Stimulated activated effector memory CD8-positive, alpha-beta T cell treated with anti-CD3 and anti-CD28 coated beads, Interleukin-12 subunit alpha, Interleukin-12 subunit beta, amount 100 ng/mL, for 72 hours (primary cell): Measurements from ENCODE around the gene PLD1.

Experiments
- ATAC-seq: fragments of 150-1000 bp; cut with Tn5 transposase; 2 replicates; pipeline ENCODE4 v1.10.0; 2021
- DNase-seq, 2 donors: peaks; one replicate each; pipeline ENCODE4 v3.0.0; 2021 to 2022; ENCODE audit warnings: low spot score in 2 of 2
- H3K27ac Mint-ChIP-seq: one replicate; pipeline ENCODE4 v1.8.0; 2022; ENCODE audit warnings: mild to moderate bottlenecking, mixed read lengths
- H3K36me3 Mint-ChIP-seq: one replicate; pipeline ENCODE4 v1.8.0; 2022; ENCODE audit warnings: mild to moderate bottlenecking, mixed read lengths
- H3K4me1 Mint-ChIP-seq: one replicate; pipeline ENCODE4 v1.8.0; 2022; ENCODE audit warnings: mixed read lengths
- H3K4me3 Mint-ChIP-seq: one replicate; pipeline ENCODE4 v1.8.0; 2022; ENCODE audit warnings: mild to moderate bottlenecking, mixed read lengths
- H3K9me3 Mint-ChIP-seq: one replicate; pipeline ENCODE4 v1.8.0; 2022; ENCODE audit warnings: mixed read lengths

PLD1 gene

GRCh38 chr3:171813278-171813896 is 3.1 kb upstream of the PLD1 start:
- no peaks in the 10 kb centered on the region for H3K9me3 Mint-ChIP-seq
- ATAC-seq (no peak), DNase-seq (peak in 1 of 2 donors; percentile 45)
- H3K4me1 Mint-ChIP-seq: peaks cover 32% of the 10 kb centered on the region
- peak overlapping the region; percentile 84 for H3K27ac Mint-ChIP-seq
- peaks cover 12% of the 10 kb centered on the region for H3K36me3 Mint-ChIP-seq
- peak overlapping the region; percentile 43 for H3K4me3 Mint-ChIP-seq

- Mint-ChIP-seq H3K27ac (no peak overlapping the region), H3K9me3 (no peaks in the 10 kb centered on the region), H3K4me1 (peaks cover 32% of the 10 kb centered on the region), H3K4me3 (no peak overlapping the region), H3K36me3 (peaks cover 12% of the 10 kb centered on the region)
- no peak for ATAC-seq
- DNase-seq: no peak
These were observed 2.5 kb upstream of the PLD1 start for GRCh38 chr3:171812811-171813210.

- H3K36me3 Mint-ChIP-seq: peaks cover 12% of the 10 kb centered on the region
- no peaks in the 10 kb centered on the region for H3K9me3 Mint-ChIP-seq
- DNase-seq (peak in 1 of 2 donors; percentile 39), ATAC-seq (no peak)
- no peak overlapping the region for H3K27ac Mint-ChIP-seq
- H3K4me3 Mint-ChIP-seq: no peak overlapping the region
- H3K4me1 Mint-ChIP-seq: peaks cover 37% of the 10 kb centered on the region
These were observed 1.6 kb upstream of the PLD1 start for GRCh38 chr3:171811913-171812335.

- H3K36me3 Mint-ChIP-seq: peaks cover 12% of the 10 kb centered on the region
- H3K4me3 Mint-ChIP-seq: peak overlapping the region; percentile 89
- ATAC-seq (no peak), DNase-seq (peak in 1 of 2 donors; percentile 29)
- H3K4me1 Mint-ChIP-seq: peaks cover 37% of the 10 kb centered on the region
- no peak overlapping the region for H3K27ac Mint-ChIP-seq
- H3K9me3 Mint-ChIP-seq: no peaks in the 10 kb centered on the region
These were observed 1.1 kb upstream of the PLD1 start for GRCh38 chr3:171811295-171811912.

- no peaks in the 10 kb centered on the region for H3K9me3 Mint-ChIP-seq
- peak overlapping the region; percentile 89 for H3K4me3 Mint-ChIP-seq
- H3K27ac Mint-ChIP-seq: no peak overlapping the region
- ATAC-seq (no peak), DNase-seq (no peak)
- peaks cover 37% of the 10 kb centered on the region for H3K4me1 Mint-ChIP-seq
- peaks cover 12% of the 10 kb centered on the region for H3K36me3 Mint-ChIP-seq
These were observed 479 bp upstream of the PLD1 start for GRCh38 chr3:171810629-171811294.

GRCh38 chr3:171809611-171809860 is 747 bp downstream of the PLD1 start:
- Mint-ChIP-seq H3K4me3 (peak overlapping the region; percentile 89), H3K9me3 (no peaks in the 10 kb centered on the region), H3K27ac (peak overlapping the region; percentile 90), H3K4me1 (peaks cover 36% of the 10 kb centered on the region), H3K36me3 (peaks cover 12% of the 10 kb centered on the region)
- DNase-seq (no peak), ATAC-seq (peak; percentile 6)

- Mint-ChIP-seq H3K27ac (no peak overlapping the region), H3K4me1 (peaks cover 25% of the 10 kb centered on the region), H3K9me3 (no peaks in the 10 kb centered on the region), H3K36me3 (peaks cover 6% of the 10 kb centered on the region), H3K4me3 (no peak overlapping the region)
- DNase-seq (no peak), ATAC-seq (no peak)
These were observed 2.5 kb downstream of the PLD1 start for GRCh38 chr3:171807806-171808205.

- Mint-ChIP-seq H3K4me1 (peaks cover 31% of the 10 kb centered on the region), H3K36me3 (peaks cover 6% of the 10 kb centered on the region), H3K27ac (peak overlapping the region; percentile 40), H3K4me3 (no peak overlapping the region), H3K9me3 (no peaks in the 10 kb centered on the region)
- DNase-seq (no peak), ATAC-seq (no peak)
These were observed 3.1 kb downstream of the PLD1 start for GRCh38 chr3:171807129-171807675.

- ATAC-seq: peak; percentile 40
- H3K36me3 Mint-ChIP-seq: peaks cover 6% of the 10 kb centered on the region
- no peak overlapping the region for H3K4me3 Mint-ChIP-seq
- H3K9me3 Mint-ChIP-seq: no peaks in the 10 kb centered on the region
- peak overlapping the region; percentile 40 for H3K27ac Mint-ChIP-seq
- H3K4me1 Mint-ChIP-seq: peaks cover 35% of the 10 kb centered on the region
- DNase-seq: peak in 1 of 2 donors; percentile 34
These were observed 3.8 kb downstream of the PLD1 start for GRCh38 chr3:171806200-171807128.

- Mint-ChIP-seq H3K9me3 (no peaks in the 10 kb centered on the region), H3K27ac (no peak overlapping the region), H3K4me1 (peaks cover 32% of the 10 kb centered on the region), H3K36me3 (peaks cover 6% of the 10 kb centered on the region), H3K4me3 (no peak overlapping the region)
- ATAC-seq: no peak
- DNase-seq: peak in 1 of 2 donors; percentile 28
These were observed 4.6 kb downstream of the PLD1 start for GRCh38 chr3:171805687-171806086.

- H3K9me3 Mint-ChIP-seq: no peaks in the 10 kb centered on the region
- peaks cover 30% of the 10 kb centered on the region for H3K4me1 Mint-ChIP-seq
- DNase-seq: no peak
- no peak overlapping the region for H3K27ac Mint-ChIP-seq
- no peak for ATAC-seq
- H3K4me3 Mint-ChIP-seq: no peak overlapping the region
- peaks cover 4% of the 10 kb centered on the region for H3K36me3 Mint-ChIP-seq
These were observed 5.5 kb downstream of the PLD1 start for GRCh38 chr3:171804618-171805389.

- Mint-ChIP-seq H3K27ac (peak overlapping the region; percentile 37), H3K9me3 (no peaks in the 10 kb centered on the region), H3K4me1 (peaks cover 22% of the 10 kb centered on the region), H3K4me3 (no peak overlapping the region), H3K36me3 (no peaks in the 10 kb centered on the region)
- DNase-seq (peak in 1 of 2 donors; percentile 20), ATAC-seq (no peak)
These were observed 7.2 kb downstream of the PLD1 start for GRCh38 chr3:171803044-171803443.

GRCh38 chr3:171802590-171802956 is 7.7 kb downstream of the PLD1 start:
- no peaks in the 10 kb centered on the region for H3K9me3 Mint-ChIP-seq
- H3K4me3 Mint-ChIP-seq: no peak overlapping the region
- peaks cover 22% of the 10 kb centered on the region for H3K4me1 Mint-ChIP-seq
- ATAC-seq (no peak), DNase-seq (peak in 1 of 2 donors; percentile 28)
- H3K27ac Mint-ChIP-seq: peak overlapping the region; percentile 37
- H3K36me3 Mint-ChIP-seq: no peaks in the 10 kb centered on the region

GRCh38 chr3:171801738-171802589 is 8.3 kb downstream of the PLD1 start:
- ATAC-seq (peak; percentile 56), DNase-seq (no peak)
- Mint-ChIP-seq H3K4me3 (no peak overlapping the region), H3K36me3 (no peaks in the 10 kb centered on the region), H3K27ac (peak overlapping the region; percentile 58), H3K4me1 (peaks cover 18% of the 10 kb centered on the region), H3K9me3 (no peaks in the 10 kb centered on the region)
